Superior temporal gyrus (tissue), 1 donor: ENCODE measurements around the gene VSTM4.

Experiments used
- DNase-seq: peaks from one replicate; pipeline ENCODE4 v3.0.0-alpha.2; 2016; ENCODE audit errors: extremely low spot score

VSTM4 gene

DNA sequence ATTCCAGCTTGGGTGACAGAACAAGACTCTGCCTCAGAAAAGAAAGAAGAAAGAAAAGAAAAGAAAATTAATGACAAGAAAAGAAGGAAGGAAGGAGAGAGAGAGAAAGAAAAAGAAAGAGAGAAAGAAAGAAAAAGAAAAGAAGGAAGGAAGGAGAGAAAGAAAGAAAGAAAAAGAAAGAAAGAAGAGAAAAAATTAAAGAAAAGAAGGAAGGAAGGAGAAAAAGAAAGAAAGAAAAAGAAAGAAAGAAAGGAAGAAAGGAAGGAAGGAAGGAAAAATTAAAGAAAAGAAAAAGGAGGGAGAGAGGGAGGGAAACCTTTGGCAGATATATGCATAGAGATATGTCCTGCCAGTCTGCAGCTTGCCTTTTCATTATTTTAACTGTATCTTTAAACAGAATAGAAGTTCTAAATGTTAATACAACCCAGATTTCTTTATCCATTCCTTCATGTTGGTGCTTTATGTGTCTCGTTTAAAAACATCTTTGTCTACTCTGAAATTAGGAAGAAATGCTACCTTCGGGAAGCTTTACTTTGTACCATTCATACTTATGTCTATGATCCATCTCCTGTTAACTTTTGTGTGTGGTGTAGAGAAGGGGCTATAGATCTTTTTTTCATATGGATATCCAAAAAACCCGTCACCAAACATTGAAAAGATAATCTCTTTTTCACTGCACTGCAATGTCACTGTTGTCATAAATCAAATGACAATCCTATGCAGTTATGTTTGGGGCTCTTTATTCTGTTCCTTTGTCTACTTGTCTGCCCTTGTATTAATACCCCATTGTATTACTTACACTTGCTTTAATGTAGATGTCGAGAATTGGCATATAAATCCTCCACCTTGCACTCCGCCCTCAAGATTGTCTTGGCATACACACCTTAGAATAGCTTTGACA, 70.8 kb downstream of the VSTM4 start:
- no peak for DNase-seq

DNA sequence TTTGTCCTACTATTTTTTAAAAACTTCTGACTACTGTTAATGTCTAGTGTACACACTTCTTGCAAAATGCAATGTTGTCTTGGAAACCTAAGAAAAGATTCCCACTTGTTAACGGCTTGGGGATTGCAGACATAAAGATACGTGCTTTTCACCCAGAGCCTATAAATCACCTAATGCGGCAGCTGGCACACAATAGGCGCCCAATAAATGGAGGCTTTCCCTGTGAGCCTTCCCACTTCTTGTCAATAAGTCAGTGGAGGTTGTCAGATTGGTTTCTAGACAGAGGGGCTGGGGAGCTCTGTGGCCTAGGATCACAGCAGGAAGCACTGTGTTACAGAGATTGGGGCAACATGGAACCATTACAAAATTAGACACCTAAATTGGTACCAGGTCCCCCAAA, 74.7 kb downstream of the VSTM4 start:
- no peak for DNase-seq

DNA sequence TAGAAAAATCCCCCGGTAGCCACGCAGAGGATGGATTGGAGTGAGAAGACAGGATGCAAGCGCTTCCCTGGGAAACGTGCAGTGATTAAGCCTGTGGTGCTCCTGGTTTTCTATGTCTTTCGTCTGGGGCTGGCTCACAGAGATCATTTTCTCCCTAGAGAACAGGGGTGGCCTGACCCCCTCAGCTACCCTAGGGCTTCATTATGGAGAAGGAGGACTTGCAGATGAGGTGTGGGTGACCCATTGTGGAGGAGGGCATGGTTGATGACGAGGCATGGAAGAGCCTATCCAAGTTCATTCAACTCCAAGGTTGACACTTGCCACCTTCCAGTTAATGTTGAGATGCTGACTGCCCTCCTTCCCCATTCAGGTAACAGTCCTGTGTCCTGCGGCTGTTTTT, 75.9 kb downstream of the VSTM4 start:
- DNase-seq, result no peak

DNA sequence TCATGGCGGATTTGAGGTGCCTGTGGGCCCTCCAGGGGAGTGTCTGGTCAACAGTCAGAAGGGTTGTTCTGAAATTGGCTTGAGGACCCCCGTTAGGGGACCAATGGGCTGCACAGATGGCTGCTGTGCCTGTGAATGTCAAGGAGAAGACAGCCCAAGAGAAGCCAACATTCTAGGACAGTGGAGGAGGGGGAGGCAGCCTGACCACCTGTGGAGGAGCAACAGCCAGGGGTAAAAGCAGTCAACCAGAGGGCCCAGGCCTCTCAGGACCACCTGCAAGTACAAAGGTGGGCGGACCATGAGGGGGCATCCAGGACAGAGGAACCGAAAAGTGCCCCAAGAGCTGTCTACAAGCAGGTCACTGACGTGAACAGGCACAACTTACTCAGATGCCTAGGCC, 76.6 kb downstream of the VSTM4 start:
- no peak for DNase-seq

DNA sequence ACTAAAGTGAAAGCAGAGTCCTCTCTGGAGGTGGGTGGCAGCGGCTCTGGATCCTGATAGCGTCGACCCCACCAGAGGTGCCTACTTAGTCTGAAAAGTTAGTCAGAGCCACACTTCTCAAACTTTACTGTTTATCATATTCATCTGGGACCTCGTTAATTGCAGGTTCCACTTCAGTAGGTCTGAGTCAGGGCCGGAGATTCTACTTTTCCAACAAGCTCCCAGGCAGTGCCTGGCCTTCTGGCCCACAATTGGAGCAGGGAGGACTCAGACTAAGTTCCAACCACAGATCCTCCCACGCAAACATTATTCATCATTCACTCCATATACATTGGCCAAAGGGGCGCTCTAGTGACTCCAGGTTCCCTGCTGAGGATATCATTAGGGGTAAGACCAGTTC, 78.1 kb downstream of the VSTM4 start:
- no peak for DNase-seq

DNA sequence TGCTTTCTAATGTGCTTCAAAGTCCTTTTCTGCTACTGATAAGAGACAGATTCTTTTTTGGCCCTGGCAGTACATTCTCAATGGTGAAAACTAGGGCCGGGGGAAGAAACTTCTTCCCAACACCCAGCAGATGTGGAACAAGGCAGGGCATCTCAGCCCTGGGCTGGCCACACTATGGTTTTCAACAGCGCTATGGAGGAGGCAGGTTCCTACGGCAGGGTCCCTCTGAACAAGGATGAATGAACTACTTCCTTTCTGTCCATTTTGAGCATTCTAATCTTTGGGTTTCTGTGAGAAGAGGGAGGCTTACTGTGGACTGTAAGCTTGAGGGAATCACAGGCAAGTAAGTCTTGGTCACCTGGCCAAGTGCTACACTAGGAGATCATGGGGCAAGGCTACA, 78.7 kb downstream of the VSTM4 start:
- DNase-seq, result no peak

DNA sequence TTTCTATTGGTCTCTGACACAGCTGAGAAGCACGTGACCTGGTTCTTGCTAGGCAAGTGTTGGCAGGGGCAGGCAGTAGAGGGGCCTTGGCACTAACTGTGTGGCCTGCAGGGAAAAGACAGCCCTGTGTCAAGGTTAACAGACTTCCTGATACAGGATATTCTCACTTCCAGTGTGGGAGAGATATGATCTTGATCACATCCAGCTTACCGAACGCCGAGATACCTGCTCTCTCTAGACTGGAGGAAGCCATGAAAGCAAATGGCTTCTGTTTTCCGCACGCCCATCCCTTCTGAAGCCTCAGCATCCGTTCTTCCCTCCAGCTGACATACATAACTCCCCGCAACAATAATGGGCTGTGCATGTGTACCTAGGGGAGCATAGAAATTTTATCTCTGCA, 79.4 kb downstream of the VSTM4 start:
- no peak for DNase-seq

DNA sequence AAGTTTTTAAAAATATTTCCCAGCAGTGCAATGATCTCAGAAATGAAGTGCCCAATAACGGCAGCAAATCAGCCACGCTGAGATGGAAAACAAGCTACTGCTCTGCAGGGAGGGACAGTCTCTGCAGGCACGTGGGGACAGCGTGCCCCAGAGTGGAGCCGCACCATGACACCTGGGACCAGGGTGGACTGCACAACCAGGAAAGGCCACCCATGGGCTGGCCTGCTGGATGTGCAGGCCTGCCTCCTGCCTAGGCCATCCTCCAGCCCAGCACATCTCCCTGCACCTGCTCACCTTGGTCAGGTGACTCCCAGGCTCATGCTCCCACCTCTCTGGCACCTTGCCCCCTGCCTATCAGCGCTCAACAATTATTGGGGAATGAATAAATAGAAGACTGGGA, 80.4 kb downstream of the VSTM4 start:
- DNase-seq, result no peak

DNA sequence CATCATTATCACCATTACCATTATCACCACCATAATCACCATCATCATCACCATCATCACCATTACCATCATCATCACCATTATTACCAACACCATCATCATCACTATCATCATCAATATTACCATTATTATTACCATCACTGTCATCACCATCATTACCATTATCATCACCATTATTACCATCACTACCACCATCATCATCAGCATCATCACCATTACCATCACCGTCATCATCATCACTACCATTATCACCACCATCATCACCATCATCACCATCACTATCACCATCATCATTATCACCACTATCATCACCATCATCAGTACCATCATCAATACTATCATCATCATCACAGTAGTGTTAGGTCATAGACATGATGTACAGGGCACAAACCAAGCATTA, 81.4 kb downstream of the VSTM4 start:
- DNase-seq, result no peak

DNA sequence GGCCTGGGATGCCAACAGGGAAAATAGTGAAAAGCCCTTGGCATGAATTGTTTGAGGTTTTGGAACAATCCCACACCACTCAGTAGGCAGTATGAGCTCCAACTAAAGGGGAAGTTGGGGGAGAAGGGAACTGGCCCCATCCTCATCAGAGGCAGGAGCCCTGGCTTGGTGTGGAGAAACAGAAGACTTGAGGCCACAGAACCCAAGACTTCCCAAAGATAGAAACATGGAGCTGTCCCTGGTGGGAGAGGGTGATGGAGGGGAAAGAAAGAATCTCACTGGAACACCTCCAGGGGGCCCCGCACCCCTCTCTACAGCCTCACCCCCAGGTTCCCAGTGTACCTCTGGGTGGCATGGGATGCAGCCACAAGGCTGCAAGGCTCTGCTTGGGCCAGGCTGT, 85.7 kb downstream of the VSTM4 start:
- DNase-seq, result no peak

DNA sequence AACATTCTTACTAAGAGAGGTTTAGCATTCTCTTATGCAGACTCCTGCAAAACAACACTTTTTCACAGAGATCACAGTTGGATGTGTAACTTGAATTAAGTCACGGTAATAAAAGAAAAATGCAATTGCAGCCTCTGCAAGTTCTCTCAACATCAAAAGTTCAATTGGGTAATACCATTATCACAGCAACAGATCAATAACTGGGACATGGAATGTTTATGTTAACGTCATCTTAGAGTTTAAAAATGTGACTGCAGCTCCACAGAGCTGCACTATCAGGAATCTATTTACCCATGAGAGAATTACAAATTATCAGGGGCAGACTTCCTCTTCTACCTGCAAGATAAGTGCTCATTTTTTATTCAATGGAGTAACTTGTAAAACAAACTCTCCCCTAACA, 86.7 kb downstream of the VSTM4 start:
- no peak for DNase-seq

DNA sequence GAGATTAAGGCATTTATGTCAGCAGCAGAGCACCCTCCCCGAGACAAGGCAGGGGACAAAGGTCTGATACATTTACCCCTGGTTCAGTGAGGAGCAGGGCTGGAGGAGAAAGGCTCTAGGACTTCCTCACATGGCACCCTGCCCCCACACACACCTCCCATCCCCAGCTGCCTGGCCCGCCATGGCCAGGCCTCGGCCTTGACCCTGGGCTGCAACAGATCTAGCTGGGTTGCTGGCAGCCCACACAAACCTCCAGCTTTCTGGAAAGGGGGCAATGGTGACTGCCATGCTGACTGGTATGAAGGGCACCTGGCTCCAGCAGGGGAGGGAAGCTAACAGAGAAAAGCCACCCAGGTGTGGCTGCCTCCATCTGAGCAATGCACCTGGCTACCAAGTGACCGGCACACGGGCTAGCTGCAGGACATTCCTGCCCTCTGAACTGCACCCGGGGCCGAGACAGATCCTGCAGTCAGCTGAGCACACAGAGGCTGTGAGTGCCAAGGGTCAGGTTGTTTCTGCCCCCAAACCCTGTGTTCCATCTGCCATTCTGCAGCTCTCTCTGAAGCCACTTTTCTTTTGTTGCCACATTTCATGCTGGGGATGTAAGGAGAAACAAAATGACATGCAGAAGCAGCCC, 89.9 kb downstream of the VSTM4 start:
- no peak for DNase-seq

DNA sequence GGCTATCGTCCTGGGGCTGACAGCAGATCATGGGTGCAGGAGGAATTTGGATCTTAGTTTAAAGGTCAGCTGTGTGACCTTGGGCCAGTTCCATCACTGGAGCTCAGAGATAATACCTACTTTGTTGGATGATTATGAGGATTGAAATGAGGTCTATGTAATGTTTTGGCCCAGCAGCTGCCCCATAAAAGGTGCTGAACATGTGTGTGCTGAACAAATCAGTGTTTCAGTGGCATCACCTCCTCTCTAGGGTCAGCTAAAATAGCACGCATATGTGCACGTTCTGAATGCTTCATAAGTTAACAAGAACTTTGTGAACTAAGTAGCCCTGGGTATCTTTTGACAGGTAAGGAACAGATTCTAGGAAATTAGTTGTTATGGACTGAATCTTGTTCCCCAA, 90.8 kb downstream of the VSTM4 start:
- no peak for DNase-seq

DNA sequence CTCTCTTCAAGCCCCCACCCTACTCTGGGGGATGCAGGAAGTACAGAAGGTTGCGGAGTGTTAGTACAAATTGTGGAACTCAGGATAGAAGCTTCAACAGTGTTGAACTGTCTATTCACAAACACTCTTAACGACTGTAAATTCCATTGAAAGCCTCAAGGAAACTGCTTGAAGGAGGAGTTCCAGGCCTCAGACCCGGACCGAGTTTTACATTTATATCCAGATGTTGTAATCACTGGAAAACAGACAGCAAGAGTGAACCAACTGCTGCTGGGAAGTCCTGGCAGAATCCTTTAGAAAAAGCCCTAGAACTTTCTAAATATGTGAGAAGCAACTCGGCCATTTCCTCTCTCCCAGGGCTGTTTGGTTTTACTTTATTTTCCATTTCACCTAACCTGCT, 91.6 kb downstream of the VSTM4 start:
- no peak for DNase-seq

DNA sequence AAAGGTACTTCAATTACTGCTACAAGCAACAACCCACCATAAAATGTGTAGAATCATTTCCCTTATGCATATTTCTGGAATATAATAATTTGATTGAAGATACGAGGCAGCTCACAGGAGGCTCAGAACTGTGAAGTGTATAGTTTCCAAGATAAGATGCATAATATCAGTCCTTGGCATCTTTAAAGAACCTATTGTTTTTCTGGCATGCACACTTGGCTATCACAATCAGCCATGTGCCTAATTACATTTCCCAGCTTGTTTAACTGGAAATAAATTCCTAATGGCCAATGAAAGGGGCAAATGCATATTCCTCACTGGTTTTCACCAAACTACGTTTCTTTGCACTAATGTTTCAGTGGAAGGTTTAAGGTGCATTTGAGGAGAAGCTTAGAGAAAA, 92.3 kb downstream of the VSTM4 start:
- no peak for DNase-seq

DNA sequence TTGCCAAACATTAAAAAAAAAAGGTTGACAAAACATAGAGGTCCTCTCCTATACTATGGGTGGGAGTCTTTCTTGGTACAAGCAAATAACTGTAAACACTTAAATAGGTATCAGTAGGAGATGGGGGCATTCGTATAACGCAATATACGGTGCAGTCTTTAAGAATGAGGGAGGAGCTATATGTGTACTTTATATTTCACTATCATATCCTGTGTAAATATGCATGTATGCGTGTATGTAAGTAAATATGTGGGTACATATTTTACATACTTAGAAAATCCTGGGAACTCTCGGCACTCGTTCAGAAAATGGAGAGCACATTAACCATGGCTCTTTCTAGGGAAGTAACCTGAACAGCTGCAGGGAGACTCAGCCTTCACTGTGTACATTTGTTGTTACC, 93.6 kb downstream of the VSTM4 start:
- no peak for DNase-seq

DNA sequence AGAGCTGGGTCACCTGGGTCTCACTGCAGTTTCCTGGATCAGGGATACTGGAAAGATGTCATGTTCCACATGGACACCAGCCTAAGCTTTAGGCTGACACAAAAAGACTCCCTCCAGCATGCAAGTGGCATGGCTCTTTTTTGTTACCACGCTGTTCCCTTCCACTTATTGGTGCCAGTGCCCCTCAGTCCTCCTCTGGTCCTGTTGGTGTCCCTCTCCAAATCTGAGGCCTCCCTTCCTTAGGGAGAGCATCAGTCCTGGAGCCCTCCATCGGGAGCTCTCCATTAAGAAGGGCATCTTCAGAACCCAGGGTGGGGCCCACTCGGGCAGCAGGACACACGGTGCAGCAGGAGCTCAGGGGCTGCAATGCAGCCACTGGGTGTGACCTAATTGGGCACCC, 99.6 kb downstream of the VSTM4 start:
- DNase-seq, result no peak

DNA sequence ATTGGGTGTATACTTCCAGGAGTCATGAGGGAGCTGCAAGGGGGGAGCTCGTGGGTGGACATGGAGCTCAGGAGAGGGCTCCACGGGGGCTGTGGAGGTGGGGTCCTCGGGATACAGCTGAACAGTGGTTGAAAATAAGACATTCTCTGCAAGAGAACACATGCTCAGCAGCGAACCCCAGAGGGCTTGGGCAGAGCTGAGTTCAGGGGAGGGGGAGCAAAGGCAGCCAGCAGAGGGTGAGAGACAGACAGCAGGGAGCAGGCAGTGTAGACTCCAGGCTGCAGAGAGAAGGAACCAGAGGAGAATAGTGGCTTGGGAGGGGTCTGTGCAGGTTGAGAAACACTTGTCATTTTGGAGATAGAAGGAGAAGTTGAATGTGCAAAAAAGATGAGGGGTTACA, 102.7 kb downstream of the VSTM4 start:
- no peak for DNase-seq

DNA sequence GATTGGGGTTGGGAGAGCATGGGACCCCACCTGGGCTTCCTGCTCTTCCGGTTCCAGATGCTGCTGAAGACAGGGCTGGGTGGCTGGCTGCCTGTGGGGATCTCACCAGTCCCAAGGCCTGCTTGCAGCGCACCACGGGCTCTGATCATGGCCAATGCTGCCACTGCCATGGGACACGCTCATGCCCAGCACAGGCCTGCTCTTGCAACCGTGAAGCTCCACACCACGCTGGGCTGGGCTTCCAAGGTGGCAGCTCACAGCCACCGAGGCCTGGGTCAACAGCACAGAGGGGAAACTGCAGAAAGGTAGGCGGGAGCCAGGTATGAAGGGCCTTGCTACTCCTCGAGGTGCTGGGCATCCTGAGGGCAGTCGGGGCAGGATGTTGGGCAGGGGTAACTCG, 103.6 kb downstream of the VSTM4 start:
- no peak for DNase-seq

DNA sequence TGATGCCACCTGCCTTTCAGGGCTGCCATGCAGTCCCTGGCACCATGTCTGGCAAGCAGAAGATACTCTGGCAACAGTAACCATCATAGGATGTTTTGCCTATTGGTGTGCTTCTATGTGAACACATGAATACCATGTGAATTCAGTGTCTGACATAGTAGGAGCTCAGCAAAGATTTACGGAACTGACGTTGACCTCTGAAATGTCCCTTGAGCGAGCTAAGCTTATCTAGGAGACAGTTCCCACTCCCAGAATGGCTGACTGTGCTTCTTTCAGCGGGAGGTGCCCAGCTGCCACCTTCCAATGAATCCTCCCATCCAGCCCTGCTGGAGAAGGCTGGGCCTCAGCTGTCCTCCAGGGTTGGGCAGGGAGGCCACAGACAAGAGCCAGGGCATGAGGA, 104.5 kb downstream of the VSTM4 start:
- DNase-seq, result no peak

DNA sequence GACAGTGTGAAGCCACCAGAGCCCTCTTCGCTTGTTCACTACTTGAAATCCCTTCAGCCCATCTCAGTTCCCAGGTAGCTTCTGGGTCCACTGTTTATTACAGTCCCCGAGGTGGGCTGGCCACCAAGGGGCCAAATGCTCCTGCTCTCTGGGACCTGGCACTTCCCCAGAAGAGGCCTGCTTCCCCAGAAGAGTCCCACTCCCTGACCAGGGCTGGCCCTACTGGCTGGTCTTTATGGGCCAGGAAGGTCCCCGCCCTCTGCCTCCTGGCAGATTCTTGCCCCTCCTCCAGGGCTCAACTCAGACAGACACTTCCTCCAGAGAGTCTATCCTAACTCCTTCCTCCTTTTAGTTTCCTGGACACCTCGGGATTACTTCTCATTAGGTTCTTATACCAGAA, 105.0 kb downstream of the VSTM4 start:
- DNase-seq, result no peak

DNA sequence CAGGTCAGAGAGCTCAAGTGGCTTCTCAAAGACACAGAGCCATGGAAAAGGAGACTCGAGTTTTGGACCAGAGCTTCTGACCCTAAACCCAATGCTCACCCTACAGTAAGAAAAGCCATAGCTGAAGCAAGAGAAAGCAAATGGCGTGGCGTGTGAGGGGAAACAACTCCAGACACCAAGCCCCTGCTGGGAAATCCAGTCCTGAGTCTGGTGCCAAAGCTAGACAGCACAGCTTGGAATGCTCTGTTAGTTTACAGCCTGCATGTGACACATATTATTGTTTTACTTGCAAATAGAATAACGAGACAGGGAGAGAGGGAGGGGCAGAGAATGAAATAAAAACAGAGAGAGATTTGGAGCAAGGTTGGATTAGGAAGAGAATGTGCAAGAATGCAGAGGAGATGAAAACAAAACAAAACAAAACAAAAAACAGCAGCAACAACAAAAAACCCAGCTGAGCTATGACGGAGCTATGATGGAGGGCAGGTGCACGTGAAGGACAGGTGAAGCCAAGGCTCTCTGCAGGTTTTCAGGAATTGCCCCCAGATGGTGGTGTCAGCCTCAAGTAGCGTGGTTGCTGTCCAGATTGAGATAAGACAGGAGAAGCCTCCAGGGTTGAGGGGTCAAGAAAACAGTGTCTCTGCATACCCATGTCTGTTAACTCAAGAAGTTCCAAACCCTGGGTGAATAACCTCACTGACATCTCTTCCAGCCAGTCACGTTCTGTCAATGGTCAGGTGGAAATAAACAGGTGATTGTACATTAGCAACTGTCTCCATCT, 105.9 kb downstream of the VSTM4 start:
- no peak for DNase-seq
